GM19455 (cell line): ENCODE measurements around the gene CCHCR1.
"Not testable (repeated sequence)": the region's sequence is repeated elsewhere in the genome, so short reads cannot be mapped to it uniquely, and the experiment has no call there.

Source experiments
- ATAC-seq: cut with Tn5 transposase; IDR thresholded peaks from one replicate; pipeline ENCODE4 v1.9.1; 2021; ENCODE audit not compliant: unreplicated experiment

CCHCR1 gene

GRCh38 chr6:31157513-31158139, at the start of gene CCHCR1:
CCHCR1 (minus strand) TSS chr6:31157802; CDS start chr6:31157600, 202 bp downstream.
- ATAC-seq: no peak

GRCh38 chr6:31205638-31206037, 48.0 kb upstream of the CCHCR1 start:
- ATAC-seq: no peak

- no peak for ATAC-seq
Observed at GRCh38 chr6:31204751-31205145, 47.1 kb upstream of the CCHCR1 start.

GRCh38 chr6:31203345-31203979, 45.9 kb upstream of the CCHCR1 start:
- peak; percentile 48 for ATAC-seq

- no peak for ATAC-seq
Observed at GRCh38 chr6:31202259-31203166, 44.9 kb upstream of the CCHCR1 start.

- ATAC-seq: not testable (repeated sequence)
Observed at GRCh38 chr6:31199105-31199452, 41.5 kb upstream of the CCHCR1 start.

GRCh38 chr6:31197559-31198305, 40.1 kb upstream of the CCHCR1 start:
- ATAC-seq: peak; percentile 71

- ATAC-seq: not testable (repeated sequence)
Observed at GRCh38 chr6:31196251-31197022, 38.8 kb upstream of the CCHCR1 start.

GRCh38 chr6:31195308-31195979, 37.8 kb upstream of the CCHCR1 start:
- not testable (repeated sequence) for ATAC-seq

GRCh38 chr6:31194061-31194834, 36.6 kb upstream of the CCHCR1 start:
- ATAC-seq: no peak

GRCh38 chr6:31193206-31193605, 35.6 kb upstream of the CCHCR1 start:
- no peak for ATAC-seq

GRCh38 chr6:31192431-31193105, 35.0 kb upstream of the CCHCR1 start:
- not testable (repeated sequence) for ATAC-seq

- peak; percentile 65 for ATAC-seq
Observed at GRCh38 chr6:31190488-31190887, 32.9 kb upstream of the CCHCR1 start.

- not testable (repeated sequence) for ATAC-seq
Observed at GRCh38 chr6:31189223-31189622, 31.6 kb upstream of the CCHCR1 start.

- ATAC-seq: no peak
Observed at GRCh38 chr6:31187780-31188194, 30.2 kb upstream of the CCHCR1 start.

- ATAC-seq: no peak
Observed at GRCh38 chr6:31186052-31186734, 28.6 kb upstream of the CCHCR1 start.

- not testable (repeated sequence) for ATAC-seq
Observed at GRCh38 chr6:31185695-31186051, 28.1 kb upstream of the CCHCR1 start.

GRCh38 chr6:31183859-31184258, 26.3 kb upstream of the CCHCR1 start:
- not testable (repeated sequence) for ATAC-seq
